Measurements from ENCODE around the gene PARVB. TPM values are rescaled to one million over a fixed set of nuclear protein-coding genes. Genes with fewer than 3 reads are reported as not detected.

PARVB gene
- total and polyA plus RNA-seq, 2 donors (not counting 1 experiment from before 2014, with no cell fraction given) = 12.1 to 47.3 TPM

DNA sequence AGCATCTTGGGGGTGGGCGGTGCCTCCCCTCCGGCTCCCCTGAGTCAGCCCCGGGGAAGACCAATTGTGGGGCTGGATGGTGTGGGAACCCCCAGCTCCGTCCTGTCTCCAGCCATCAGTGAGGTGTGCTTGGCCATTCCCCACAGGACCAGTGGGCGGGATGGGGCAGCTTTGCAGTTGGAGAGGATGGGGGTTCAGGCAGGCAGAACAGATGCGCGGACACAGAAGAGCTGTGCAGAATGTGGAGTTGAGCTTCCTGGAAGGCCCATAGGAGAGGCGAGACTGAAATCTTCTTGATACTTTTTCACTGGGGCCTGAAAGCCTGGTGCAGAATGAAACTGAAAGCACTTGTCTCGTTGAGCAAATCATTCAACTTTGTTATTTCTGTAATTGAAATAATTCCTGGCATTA lies 23.8 kb downstream of the PARVB start:
- TF ChIP-seq, protein P1, sequence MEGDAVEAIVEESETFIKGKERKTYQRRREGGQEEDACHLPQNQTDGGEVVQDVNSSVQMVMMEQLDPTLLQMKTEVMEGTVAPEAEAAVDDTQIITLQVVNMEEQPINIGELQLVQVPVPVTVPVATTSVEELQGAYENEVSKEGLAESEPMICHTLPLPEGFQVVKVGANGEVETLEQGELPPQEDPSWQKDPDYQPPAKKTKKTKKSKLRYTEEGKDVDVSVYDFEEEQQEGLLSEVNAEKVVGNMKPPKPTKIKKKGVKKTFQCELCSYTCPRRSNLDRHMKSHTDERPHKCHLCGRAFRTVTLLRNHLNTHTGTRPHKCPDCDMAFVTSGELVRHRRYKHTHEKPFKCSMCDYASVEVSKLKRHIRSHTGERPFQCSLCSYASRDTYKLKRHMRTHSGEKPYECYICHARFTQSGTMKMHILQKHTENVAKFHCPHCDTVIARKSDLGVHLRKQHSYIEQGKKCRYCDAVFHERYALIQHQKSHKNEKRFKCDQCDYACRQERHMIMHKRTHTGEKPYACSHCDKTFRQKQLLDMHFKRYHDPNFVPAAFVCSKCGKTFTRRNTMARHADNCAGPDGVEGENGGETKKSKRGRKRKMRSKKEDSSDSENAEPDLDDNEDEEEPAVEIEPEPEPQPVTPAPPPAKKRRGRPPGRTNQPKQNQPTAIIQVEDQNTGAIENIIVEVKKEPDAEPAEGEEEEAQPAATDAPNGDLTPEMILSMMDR (conservative IDR thresholded peaks at IDR 0.05 in 1 of 2, IDR thresholded peaks at IDR 0.05 in 1 of 2; ENCODE audit: low read depth in 1 of 2, low read length in 2 of 2) = no peak
- no peak for TF ChIP-seq EZH2 (IDR thresholded peaks at IDR 0.05; ENCODE audit: low read length, missing control alignments)
- Histone ChIP-seq H3K27ac (ENCODE audit: insufficient read depth, low read length) (no peak overlapping the region), H3K4me3 (replicated peaks in 1 of 4; ENCODE audit: control extremely low read depth in 1 of 4, insufficient read depth in 1 of 4, low read depth in 3 of 4, low read length in 4 of 4) (no peak overlapping the region), H3K27me3 (ENCODE audit: control insufficient read depth, insufficient read depth, low read length) (no peaks in the 10 kb centered on the region), H3K4me1 (ENCODE audit: control insufficient read depth, extremely low read depth, insufficient read depth, low read length) (no peaks in the 10 kb centered on the region), H2AFZ (ENCODE audit: low read length) (no peak overlapping the region), H3K4me2 (ENCODE audit: extremely low read depth, insufficient read depth, low read length) (no peak overlapping the region), H3K9me3 (ENCODE audit: control insufficient read depth, insufficient read depth, low read depth, low read length) (no peaks in the 10 kb centered on the region), H3K79me2 (ENCODE audit: control insufficient read depth, insufficient read depth, low read length) (no peaks in the 10 kb centered on the region), H4K20me1 (ENCODE audit: control insufficient read depth, extremely low read depth, insufficient read depth, low read length) (no peaks in the 10 kb centered on the region), H3K9ac (ENCODE audit: insufficient read depth, low read length) (no peak overlapping the region), H3K36me3 (ENCODE audit: control insufficient read depth, insufficient read depth, low read length) (no peaks in the 10 kb centered on the region)
- DNase-seq (ENCODE audit: low read depth in 2 of 2) = no peak

DNA sequence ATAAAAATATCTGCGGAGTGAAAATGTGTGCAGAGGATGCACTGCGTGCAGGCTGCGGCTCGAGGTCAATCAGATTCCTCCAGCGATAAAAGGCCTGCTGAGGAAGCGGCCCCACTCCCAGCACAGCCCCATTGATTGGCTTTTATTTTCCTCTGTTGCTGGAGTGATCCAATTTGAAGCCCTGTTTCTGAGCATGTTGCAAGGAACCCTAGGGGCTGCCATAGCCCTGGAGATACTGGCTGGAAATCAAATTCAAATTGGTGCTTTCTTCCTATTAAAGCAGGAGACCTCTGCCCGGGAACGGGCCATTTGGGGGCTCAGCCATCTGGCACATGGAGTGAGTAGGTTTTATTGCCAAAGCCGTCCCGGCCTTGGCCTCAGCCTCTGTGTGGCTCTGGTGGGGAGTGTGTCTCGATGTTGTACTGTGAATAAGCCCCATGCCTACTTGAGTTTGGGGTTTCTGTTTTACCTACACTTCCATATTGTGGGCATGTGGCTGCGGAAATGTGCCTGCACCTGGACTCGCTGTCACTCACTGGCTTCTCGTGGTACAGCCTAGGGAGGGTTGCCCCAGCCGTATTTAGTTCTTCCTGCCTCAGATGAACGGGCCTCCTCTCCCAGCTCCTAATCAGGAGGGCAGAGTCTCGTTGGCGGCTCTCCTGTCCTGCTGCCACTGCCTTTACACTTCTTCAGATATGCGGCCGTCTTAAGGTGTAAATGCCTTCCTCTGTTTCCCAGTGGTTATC lies 25.6 kb downstream of the PARVB start:
- Histone ChIP-seq H3K79me2 (ENCODE audit: control insufficient read depth, insufficient read depth, low read length) (no peaks in the 10 kb centered on the region), H3K27ac (ENCODE audit: insufficient read depth, low read length) (no peak overlapping the region), H2AFZ (ENCODE audit: low read length) (no peak overlapping the region), H3K9ac (ENCODE audit: insufficient read depth, low read length) (no peak overlapping the region), H4K20me1 (ENCODE audit: control insufficient read depth, extremely low read depth, insufficient read depth, low read length) (no peaks in the 10 kb centered on the region), H3K4me3 (replicated peaks in 1 of 4; ENCODE audit: control extremely low read depth in 1 of 4, insufficient read depth in 1 of 4, low read depth in 3 of 4, low read length in 4 of 4) (no peak overlapping the region), H3K4me2 (ENCODE audit: extremely low read depth, insufficient read depth, low read length) (no peak overlapping the region), H3K36me3 (ENCODE audit: control insufficient read depth, insufficient read depth, low read length) (no peaks in the 10 kb centered on the region), H3K4me1 (ENCODE audit: control insufficient read depth, extremely low read depth, insufficient read depth, low read length) (no peaks in the 10 kb centered on the region), H3K27me3 (ENCODE audit: control insufficient read depth, insufficient read depth, low read length) (no peaks in the 10 kb centered on the region), H3K9me3 (ENCODE audit: control insufficient read depth, insufficient read depth, low read depth, low read length) (no peaks in the 10 kb centered on the region)
- DNase-seq (ENCODE audit: low read depth in 2 of 2) = no peak
- TF ChIP-seq, protein P1 (conservative IDR thresholded peaks at IDR 0.05 in 1 of 2, IDR thresholded peaks at IDR 0.05 in 1 of 2; ENCODE audit: low read depth in 1 of 2, low read length in 2 of 2) = no peak
- no peak for TF ChIP-seq EZH2 (IDR thresholded peaks at IDR 0.05; ENCODE audit: low read length, missing control alignments)

DNA sequence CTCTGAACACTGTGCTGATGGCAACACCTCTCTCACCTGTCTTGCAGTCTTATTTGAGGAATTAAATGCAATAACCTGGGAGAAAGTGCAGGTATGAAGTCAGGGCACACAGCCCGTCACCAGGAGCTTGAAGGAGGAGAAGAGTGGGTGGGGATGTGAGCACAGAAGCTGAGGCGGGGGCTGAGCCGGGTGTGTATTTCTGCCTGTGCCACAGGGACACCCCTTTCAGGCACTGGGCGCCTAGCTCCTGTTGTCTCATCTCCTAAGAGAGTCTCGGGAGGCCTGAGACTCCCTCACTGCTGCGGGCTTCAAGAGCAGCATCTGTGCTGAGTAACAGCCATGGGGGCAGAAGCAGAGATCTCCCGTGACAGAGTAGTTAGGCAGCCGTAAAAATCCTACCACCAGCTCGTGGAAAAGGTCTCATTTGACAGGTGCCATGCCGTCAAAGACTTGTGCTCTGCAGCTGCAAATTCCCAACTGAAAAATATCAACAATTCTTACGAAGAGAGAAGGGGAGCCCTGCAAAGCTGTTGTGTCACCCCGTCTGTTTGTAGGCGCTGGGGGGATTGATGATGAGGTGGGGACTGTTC lies 26.8 kb downstream of the PARVB start:
- Histone ChIP-seq H3K4me2 (ENCODE audit: extremely low read depth, insufficient read depth, low read length) (no peak overlapping the region), H2AFZ (ENCODE audit: low read length) (no peak overlapping the region), H3K9me3 (ENCODE audit: control insufficient read depth, insufficient read depth, low read depth, low read length) (no peaks in the 10 kb centered on the region), H3K36me3 (ENCODE audit: control insufficient read depth, insufficient read depth, low read length) (no peaks in the 10 kb centered on the region), H3K4me1 (ENCODE audit: control insufficient read depth, extremely low read depth, insufficient read depth, low read length) (no peaks in the 10 kb centered on the region), H3K27me3 (ENCODE audit: control insufficient read depth, insufficient read depth, low read length) (no peaks in the 10 kb centered on the region), H3K4me3 (replicated peaks in 1 of 4; ENCODE audit: control extremely low read depth in 1 of 4, insufficient read depth in 1 of 4, low read depth in 3 of 4, low read length in 4 of 4) (no peak overlapping the region), H3K9ac (ENCODE audit: insufficient read depth, low read length) (no peak overlapping the region), H3K27ac (ENCODE audit: insufficient read depth, low read length) (no peak overlapping the region), H4K20me1 (ENCODE audit: control insufficient read depth, extremely low read depth, insufficient read depth, low read length) (no peaks in the 10 kb centered on the region), H3K79me2 (ENCODE audit: control insufficient read depth, insufficient read depth, low read length) (no peaks in the 10 kb centered on the region)
- no peak for DNase-seq (ENCODE audit: low read depth in 2 of 2)
- no peak for TF ChIP-seq EZH2 (IDR thresholded peaks at IDR 0.05; ENCODE audit: low read length, missing control alignments)
- TF ChIP-seq, protein P1 (conservative IDR thresholded peaks at IDR 0.05 in 1 of 2, IDR thresholded peaks at IDR 0.05 in 1 of 2; ENCODE audit: low read depth in 1 of 2, low read length in 2 of 2) = no peak
